ENCODE results near the gene CADPS.

The CADPS gene

DNA sequence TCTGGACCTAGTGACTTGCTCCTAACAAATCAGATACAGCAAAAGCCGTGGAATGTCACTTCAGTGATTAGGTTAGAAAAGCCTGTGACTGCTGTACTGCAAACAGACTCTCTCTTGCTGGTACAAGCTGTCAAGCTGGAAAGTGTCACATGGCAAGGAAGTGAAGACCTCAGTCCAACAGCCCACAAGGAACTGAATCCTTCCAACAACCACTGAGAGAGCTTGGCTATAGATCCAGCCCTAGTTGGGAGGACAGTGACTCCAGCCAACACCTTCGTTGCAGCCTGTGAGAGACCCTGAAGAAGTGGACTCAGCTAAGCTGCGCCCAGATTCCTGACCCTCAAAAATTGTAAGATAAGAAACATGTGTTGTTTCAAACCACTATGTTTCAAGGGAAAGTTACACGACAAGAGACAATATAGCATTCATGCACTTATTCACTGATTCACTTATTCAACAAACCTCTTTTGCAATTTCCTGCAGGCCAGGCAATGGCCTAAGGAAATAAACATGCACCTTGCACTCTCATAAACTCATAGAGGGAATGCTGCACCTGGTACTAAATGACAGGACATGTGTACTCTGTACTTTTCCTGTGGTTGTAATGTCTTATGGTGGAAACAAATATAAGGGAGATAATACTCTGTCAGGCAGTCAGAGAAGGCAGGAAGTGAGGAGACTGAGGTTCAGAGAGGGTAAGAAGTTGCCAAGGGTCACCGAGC is 142.9 kb downstream of the CADPS start:
- no peak for DNase-seq

GRCh38 chr3:62727981-62728380 is 147.2 kb downstream of the CADPS start:
- no peak for DNase-seq

DNA sequence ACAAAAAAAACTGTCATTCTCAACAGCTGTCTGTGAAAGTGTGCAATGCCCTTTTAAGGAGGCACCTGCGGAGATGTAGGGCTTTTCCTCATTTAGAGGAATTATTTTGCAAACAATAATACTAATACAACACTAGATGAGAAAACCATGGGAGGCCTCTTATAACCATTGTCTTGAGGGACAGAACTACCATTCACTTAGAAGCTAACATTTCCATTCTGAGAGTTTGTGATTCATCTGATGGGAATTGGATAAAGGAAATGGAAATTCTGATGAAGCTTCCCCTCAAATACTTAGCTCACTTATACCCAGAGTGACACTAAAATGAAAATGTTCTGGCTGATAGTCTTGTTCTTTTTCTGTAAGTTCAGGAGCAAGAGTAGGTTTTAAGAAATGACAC is 147.7 kb downstream of the CADPS start:
- DNase-seq, result no peak

- DNase-seq, result no peak
These were observed 150.7 kb downstream of the CADPS start for GRCh38 chr3:62724503-62724902.

DNA sequence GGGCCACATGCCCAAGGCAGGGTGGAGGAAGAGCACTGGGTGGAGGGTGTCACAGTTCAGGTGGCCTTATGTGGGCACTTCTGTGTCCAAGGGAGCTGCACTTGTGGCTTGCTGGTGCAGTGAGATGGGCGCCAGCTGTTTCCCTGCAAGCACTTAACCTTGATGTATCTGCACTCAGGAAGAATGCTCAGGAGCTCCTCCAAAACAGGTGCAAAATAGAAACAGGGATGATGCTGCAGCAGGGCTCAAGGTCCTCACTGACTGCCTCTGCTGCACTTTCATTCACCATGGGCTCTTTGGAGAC is 151.3 kb downstream of the CADPS start:
- DNase-seq, result no peak

DNA sequence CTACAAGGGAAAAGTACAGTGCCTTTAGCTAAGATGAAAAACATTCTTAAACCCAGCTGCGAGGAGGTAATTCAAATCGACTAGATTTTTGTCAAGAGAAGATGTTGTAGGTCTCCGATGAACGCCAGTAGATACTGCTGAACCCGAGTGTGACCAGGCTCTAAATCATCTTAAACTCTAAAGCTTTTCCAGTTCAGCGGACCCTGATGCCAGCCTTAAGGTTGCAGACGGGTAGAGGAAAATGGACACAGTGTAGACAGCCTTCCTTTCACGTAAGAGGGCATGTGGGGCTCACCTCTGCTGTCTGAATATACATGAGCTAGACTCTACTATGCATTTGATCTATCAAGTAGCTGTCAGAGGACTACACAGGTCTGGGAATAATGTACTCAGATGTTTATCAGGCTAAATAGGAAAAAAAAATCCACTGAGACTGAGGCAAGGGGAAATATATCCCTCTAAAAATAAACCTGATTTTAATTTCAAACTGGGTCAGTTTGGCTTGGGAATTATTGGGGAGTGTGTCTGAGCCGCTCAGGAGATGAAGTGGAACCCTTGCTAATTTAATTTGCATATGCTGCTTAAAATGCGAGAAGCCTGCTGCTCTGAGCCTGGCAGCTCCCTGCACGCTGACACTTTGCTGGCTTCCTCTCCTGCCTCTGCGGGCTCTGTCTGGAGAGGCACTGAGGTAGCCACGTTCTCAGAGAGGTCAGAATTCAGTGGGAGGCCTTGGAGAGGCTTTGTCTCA is 151.9 kb downstream of the CADPS start:
- no peak for DNase-seq

GRCh38 chr3:62722344-62722743 is 152.9 kb downstream of the CADPS start:
- DNase-seq, result no peak

GRCh38 chr3:62718515-62719320 is 156.5 kb downstream of the CADPS start:
- DNase-seq, result no peak

GRCh38 chr3:62718011-62718410 is 157.2 kb downstream of the CADPS start:
- no peak for DNase-seq

DNA sequence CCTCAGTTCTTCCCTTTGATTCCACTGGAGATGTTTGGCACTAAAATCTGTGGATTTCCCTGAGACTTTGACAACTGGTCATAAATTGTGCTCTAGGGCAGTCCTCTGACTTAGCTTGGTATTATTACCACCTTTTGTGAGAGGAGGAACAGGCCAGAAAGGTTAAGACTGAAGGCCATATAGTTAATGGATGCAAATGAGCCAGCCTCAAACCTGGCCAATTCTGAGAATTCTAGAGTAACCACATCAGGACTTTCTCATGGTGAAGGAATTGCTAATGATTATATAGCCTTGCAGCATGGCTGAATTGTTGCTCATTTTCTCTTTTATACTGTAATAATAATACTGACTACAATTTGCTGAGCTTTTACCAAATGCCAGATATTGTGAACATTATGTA is 162.5 kb downstream of the CADPS start:
- DNase-seq, result no peak

DNA sequence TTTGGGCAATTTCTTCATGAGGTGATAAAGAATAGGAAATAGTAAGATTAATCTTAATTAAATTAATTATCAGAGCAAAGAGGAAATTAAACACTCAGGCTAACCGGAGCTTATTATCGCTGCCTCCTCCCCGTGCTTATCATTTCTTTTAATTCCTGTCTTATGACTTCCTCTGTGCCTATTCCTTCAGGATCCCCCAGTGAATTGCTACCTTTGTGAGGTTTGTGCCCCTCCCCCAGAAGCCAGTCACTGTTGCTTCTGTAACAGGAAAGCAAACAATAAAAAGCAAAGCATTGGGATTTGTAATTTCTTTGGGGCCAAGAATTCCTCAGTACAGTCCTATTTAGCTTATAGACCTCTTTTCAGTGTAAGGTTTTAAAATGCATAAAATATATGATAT is 164.5 kb downstream of the CADPS start:
- no peak for DNase-seq

DNA sequence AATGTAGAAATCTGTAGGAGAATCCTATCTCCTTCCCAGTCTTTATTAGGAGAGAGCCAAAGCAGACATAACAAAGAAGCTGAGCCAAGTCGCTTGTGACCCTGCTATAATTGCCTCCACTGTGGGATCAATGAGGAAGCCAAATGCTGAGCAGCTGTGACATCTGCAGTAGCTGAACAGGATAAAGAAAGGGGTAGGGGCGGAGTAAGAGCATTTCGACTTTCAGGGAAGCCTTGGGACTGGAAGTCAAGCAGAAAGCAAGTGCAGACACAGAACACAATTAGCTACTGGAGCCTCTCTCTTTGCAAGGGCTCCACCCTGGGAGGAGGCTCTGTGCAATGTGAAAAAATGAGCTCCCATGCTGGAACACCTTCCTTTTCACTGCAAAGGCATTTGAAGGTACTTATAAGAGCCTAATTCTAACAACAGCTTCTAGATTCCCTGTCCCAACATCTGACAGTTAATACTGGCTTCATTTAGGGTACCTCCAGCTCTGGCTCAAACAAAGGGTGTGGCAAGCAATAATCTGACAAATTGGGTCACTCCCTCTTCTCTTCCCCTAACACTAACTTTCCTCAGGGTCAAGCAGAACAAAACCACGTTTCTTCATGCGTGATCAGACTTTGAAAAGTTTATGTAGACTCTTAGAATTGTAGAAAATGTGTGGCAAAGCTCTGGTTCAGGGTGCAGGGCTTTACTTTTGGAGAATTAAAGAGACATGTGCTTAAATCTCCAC is 166.4 kb downstream of the CADPS start:
- no peak for DNase-seq

GRCh38 chr3:62705721-62706120 is 169.5 kb downstream of the CADPS start:
- DNase-seq, result no peak

- no peak for DNase-seq
These were observed 171.6 kb downstream of the CADPS start for GRCh38 chr3:62703451-62704167.

GRCh38 chr3:62700357-62700756 is 174.9 kb downstream of the CADPS start:
- DNase-seq, result no peak

- no peak for DNase-seq
These were observed 175.5 kb downstream of the CADPS start for GRCh38 chr3:62699728-62700127.

- no peak for DNase-seq
These were observed 179.2 kb downstream of the CADPS start for GRCh38 chr3:62696011-62696410.

- DNase-seq, result no peak
These were observed 186.4 kb downstream of the CADPS start for GRCh38 chr3:62688812-62689211.

DNA sequence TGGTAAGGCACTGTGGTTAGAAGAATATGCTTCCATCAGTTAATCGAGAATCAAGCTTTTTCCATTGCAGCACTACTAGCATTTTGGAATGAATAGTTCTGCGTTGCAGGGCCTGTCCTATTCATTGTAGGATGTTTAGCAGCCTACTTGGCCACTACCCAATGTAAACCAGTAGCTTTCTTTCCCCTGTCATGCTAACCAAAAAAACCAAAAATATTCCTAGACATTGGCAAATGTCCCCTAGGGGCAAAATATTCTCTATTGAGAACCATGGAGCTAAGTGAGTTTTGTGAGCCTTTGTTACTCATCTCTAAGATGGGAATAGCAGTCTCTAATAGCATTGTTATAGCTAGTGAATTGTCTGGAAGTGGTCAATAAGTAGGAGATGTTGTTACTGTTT is 187.2 kb downstream of the CADPS start:
- DNase-seq, result no peak

GRCh38 chr3:62686503-62687294 is 188.5 kb downstream of the CADPS start:
- DNase-seq, result no peak

GRCh38 chr3:62682826-62683225 is 192.4 kb downstream of the CADPS start:
- no peak for DNase-seq

GRCh38 chr3:62679988-62680387 is 195.2 kb downstream of the CADPS start:
- DNase-seq, result no peak
